Natural killer cell (primary cell): Measurements from ENCODE around the gene BRSK1. TPM values are rescaled to one million over a fixed set of nuclear protein-coding genes. Genes with fewer than 3 reads are reported as not detected.
A peak's percentile ranks its signal among the peaks of the same experiment; 100 is the strongest.

Source experiments
- ATAC-seq, 3 donors: fragments of 150-1000 bp in 2 of 3; fragments of 200-7000 bp in 1 of 3; cut with Tn5 transposase; 1 replicate in 1 of 3; 2 replicates in 2 of 3; pipeline ENCODE4 v1.10.0; 2021; ENCODE audit warnings: mild to moderate bottlenecking in 2 of 3, moderate library complexity in 2 of 3
- DNase-seq, 2 donors: peaks; one replicate each; pipeline versions ENCODE4 v3.0.0 to v3.0.0-alpha.2; 2013 to 2021; ENCODE audit warnings: mixed read lengths in 1 of 2
- H3K27ac ChIP-seq: one replicate; pipeline ENCODE4 v1.5.1; 2013; ENCODE audit warnings: mild to moderate bottlenecking, low read length
- H3K27me3 ChIP-seq: one replicate; pipeline ENCODE4 v1.6.1; 2013; ENCODE audit warnings: low read length; ENCODE audit not compliant: control insufficient read depth, insufficient read depth
- H3K36me3 ChIP-seq: one replicate; pipeline ENCODE4 v1.6.1; 2013; ENCODE audit warnings: low read length; ENCODE audit not compliant: control insufficient read depth, insufficient read depth
- H3K4me1 ChIP-seq: one replicate; pipeline ENCODE4 v1.6.1; 2013; ENCODE audit warnings: low read length; ENCODE audit not compliant: control insufficient read depth, insufficient read depth
- H3K4me3 ChIP-seq: one replicate; pipeline ENCODE4 v1.5.1; 2013; ENCODE audit warnings: low read length
- H3K9me3 ChIP-seq: one replicate; pipeline ENCODE4 v1.6.1; 2013; ENCODE audit warnings: low read length; ENCODE audit not compliant: control insufficient read depth, insufficient read depth
- H3K27ac Mint-ChIP-seq, 2 donors: one replicate each; pipeline ENCODE4 v1.8.0; 2022; ENCODE audit warnings: mild to moderate bottlenecking in 2 of 2, mixed read lengths in 2 of 2, moderate library complexity in 1 of 2
- H3K27me3 Mint-ChIP-seq, 2 donors: one replicate each; pipeline ENCODE4 v1.8.0; 2022; ENCODE audit warnings: low read depth in 2 of 2, mixed read lengths in 2 of 2
- H3K36me3 Mint-ChIP-seq: one replicate; pipeline ENCODE4 v1.8.0; 2022; ENCODE audit warnings: mixed read lengths
- H3K4me1 Mint-ChIP-seq, 2 donors: one replicate each; pipeline ENCODE4 v1.8.0; 2022; ENCODE audit warnings: mixed read lengths in 2 of 2
- H3K4me3 Mint-ChIP-seq: one replicate; pipeline ENCODE4 v1.8.0; 2022; ENCODE audit warnings: mild to moderate bottlenecking, moderate library complexity, mixed read lengths
- H3K9me3 Mint-ChIP-seq, 2 donors: one replicate each; pipeline ENCODE4 v1.8.0; 2022; ENCODE audit warnings: mixed read lengths in 2 of 2
- WGBS: methylation state at CpG from one replicate; pipeline ENCODE4 v1.1.7; 2013; ENCODE audit warnings: missing lambda C conversion rate; ENCODE audit not compliant: insufficient coverage; 5-methylcytosine and 5-hydroxymethylcytosine counted together
- intact Hi-C: fragments of 100-400 bp; cut with micrococcal nuclease; formaldehyde crosslinking; loops from one replicate; pipeline ENCODE4 v1.14.2; 2022
- total RNA-seq, 4 donors: library from RNA; stranded (reverse); fragments of 120-200 nt in 1 of 4; gene quantifications; one replicate each; pipeline versions ENCODE4 v1.2.3 to v1.2.4, GENCODE V29; 2013 to 2022
- TF ChIP-seq, protein P1 (sequence below): fragments of 200-600 bp; IDR thresholded peaks from one replicate; pipeline ENCODE4 v1.8.0; 2022; ENCODE audit warnings: antibody characterized with exemption

BRSK1 gene
- total RNA-seq, 3 donors from 2014 or later (not counting 1 experiment from before 2014, with no cell fraction given) = 6.0 to 9.8 (median 6.5) TPM

DNA sequence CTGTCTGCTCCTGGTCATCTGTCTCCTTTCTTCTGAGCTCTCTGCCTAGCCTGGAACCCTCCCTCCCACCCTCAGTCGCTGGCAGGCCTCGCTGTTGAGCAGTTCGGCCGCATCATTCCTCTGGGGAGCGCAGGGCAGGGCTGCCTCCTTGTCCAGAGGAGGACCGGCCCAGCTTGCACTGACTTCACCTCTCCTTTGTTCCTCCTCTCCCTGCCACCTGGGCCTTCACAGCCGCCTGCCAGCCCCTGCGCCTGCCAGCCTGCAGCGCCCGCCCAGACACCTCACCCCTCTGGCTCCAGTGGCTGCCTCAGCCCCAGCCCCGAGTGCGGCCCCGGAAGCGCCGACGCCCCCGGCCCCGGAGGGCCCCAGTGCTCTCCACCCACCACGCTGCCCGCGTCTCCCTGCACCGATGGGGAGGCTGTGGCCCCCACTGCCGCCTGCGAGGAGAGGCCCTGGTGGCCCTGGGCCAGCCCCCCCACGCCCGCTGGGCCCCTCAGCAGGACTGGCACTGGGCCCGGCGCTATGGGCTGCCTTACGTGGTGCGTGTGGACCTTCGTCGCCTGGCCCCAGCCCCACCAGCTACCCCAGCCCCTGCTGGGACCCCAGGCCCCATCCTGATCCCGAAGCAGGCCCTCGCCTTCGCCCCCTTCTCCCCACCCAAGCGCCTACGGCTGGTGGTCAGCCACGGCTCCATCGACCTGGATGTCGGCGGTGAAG is 63.1 kb downstream of the BRSK1 start:
- Histone ChIP-seq H3K27me3 (peaks cover 5% of the 10 kb centered on the region), H3K4me1 (no peaks in the 10 kb centered on the region), H3K9me3 (no peaks in the 10 kb centered on the region), H3K36me3 (peaks cover 4% of the 10 kb centered on the region), H3K4me3 (no peak overlapping the region), H3K27ac (no peak overlapping the region)
- WGBS = 96% methylated on average over 41 of the region's 41 CpGs
- Mint-ChIP-seq H3K27ac (no peak overlapping the region), H3K4me1 (peaks cover 0 to 18% of the 10 kb centered on the region in 2 donors), H3K27me3 (peaks cover 9 to 11% of the 10 kb centered on the region in 2 donors), H3K36me3 (no peaks in the 10 kb centered on the region), H3K9me3 (no peaks in the 10 kb centered on the region), H3K4me3 (no peak overlapping the region)
- intact Hi-C loops = no loop called here
- DNase-seq (no peak), ATAC-seq (peak in 1 of 3 donors; percentile 14)
- TF ChIP-seq, protein P1, sequence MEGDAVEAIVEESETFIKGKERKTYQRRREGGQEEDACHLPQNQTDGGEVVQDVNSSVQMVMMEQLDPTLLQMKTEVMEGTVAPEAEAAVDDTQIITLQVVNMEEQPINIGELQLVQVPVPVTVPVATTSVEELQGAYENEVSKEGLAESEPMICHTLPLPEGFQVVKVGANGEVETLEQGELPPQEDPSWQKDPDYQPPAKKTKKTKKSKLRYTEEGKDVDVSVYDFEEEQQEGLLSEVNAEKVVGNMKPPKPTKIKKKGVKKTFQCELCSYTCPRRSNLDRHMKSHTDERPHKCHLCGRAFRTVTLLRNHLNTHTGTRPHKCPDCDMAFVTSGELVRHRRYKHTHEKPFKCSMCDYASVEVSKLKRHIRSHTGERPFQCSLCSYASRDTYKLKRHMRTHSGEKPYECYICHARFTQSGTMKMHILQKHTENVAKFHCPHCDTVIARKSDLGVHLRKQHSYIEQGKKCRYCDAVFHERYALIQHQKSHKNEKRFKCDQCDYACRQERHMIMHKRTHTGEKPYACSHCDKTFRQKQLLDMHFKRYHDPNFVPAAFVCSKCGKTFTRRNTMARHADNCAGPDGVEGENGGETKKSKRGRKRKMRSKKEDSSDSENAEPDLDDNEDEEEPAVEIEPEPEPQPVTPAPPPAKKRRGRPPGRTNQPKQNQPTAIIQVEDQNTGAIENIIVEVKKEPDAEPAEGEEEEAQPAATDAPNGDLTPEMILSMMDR = no peak

DNA sequence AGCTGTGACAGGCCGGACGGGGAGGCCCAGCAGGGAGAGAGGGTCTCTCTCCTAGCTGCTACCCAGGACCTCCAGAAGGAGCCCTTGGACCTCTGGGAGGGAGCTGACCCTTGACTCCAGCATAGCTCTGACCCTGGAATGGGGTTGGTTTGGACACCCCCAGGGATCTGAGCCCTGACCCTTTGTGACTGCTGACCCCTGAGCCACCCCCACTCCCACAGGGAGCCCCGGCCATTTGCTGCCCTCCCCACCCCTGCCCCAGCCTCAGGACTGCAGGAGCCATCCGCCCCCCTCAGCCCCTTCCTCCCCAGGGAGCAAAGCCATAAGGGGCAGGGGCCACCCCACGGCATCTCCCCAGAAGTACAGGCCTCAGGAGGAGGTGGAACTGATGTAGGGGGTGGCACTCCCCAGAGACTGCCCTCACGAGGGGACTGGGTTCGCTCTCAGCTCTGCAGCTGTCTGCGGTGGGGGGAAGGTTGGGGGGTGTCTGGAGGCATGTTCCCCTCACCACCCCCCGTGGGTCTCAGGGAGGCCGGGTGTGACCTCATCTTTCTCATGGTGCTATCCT is 63.7 kb downstream of the BRSK1 start:
- Mint-ChIP-seq H3K9me3 (no peaks in the 10 kb centered on the region), H3K4me3 (no peak overlapping the region), H3K27ac (peak overlapping the region in 1 of 2 donors; percentile 38), H3K36me3 (no peaks in the 10 kb centered on the region), H3K27me3 (peaks cover 14 to 17% of the 10 kb centered on the region in 2 donors), H3K4me1 (peaks cover 3 to 23% of the 10 kb centered on the region in 2 donors)
- intact Hi-C loops = no loop called here
- ATAC-seq (peak in 1 of 3 donors; percentile 11), DNase-seq (no peak)
- TF ChIP-seq, protein P1 = no peak
- WGBS = 91% methylated on average over 7 of the region's 10 CpGs
- Histone ChIP-seq H3K4me1 (no peaks in the 10 kb centered on the region), H3K27ac (no peak overlapping the region), H3K4me3 (no peak overlapping the region), H3K36me3 (peaks cover 4% of the 10 kb centered on the region), H3K9me3 (no peaks in the 10 kb centered on the region), H3K27me3 (peaks cover 11% of the 10 kb centered on the region)

DNA sequence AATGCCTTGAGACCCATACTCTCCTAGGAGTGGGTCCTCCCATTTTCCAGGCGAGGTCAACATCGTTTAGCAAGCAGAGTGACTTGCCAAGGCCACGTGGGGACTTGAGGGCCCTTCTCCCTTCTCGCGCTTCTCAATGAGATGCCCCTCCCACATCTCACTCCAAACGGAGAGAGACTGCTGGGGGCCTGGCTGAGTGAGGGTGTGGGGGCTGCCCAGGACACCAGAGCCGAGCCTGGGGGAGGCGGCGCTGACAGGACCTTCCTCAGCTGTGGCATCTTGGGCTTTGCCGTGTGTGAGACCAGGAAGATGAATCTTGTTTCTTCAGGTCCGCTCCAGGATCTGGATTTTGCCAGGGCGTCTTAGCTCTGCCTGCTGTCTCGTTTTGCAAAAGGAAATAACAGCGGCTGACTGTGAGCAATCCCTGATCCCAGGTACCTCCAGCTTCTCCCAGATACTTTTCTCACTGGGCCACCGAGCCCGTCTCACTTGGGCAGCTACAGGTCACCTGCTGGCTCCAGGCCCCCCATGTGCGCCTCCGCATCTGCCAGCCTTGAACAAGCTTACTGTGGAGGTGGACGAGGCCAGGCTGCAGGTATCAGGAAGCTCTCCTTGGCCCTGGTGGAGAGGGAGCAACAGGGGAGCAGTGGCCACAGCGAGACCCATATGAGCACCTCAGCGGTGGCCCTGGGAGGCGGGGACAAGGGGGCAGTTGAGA is 64.7 kb downstream of the BRSK1 start:
- H3K9me3 Mint-ChIP-seq = no peaks in the 10 kb centered on the region
- 91% methylated on average over 21 of the region's 22 CpGs for WGBS
- peaks cover 7% of the 10 kb centered on the region for H3K4me1 ChIP-seq
- H3K4me1 Mint-ChIP-seq = peaks cover 4 to 33% of the 10 kb centered on the region in 2 donors
- peaks cover 21% of the 10 kb centered on the region for H3K27me3 ChIP-seq
- H3K4me3 ChIP-seq = no peak overlapping the region
- H3K4me3 Mint-ChIP-seq = no peak overlapping the region
- TF ChIP-seq, protein P1 = no peak
- H3K9me3 ChIP-seq = no peaks in the 10 kb centered on the region
- H3K27ac ChIP-seq = no peak overlapping the region
- no peak for ATAC-seq
- H3K36me3 ChIP-seq = peaks cover 3% of the 10 kb centered on the region
- H3K27me3 Mint-ChIP-seq = peaks cover 22 to 24% of the 10 kb centered on the region in 2 donors
- no peak overlapping the region for H3K27ac Mint-ChIP-seq
- H3K36me3 Mint-ChIP-seq = no peaks in the 10 kb centered on the region
- intact Hi-C loops = no loop called here
- DNase-seq = no peak
